HG02642 (cell line): ENCODE measurements around the gene ATL3.
"Not testable (repeated sequence)": the region's sequence is repeated elsewhere in the genome, so short reads cannot be mapped to it uniquely, and the experiment has no call there.

Experiments used
- ATAC-seq: cut with Tn5 transposase; IDR thresholded peaks from one replicate; pipeline ENCODE4 v1.9.1; 2021; ENCODE audit warnings: mild to moderate bottlenecking; ENCODE audit not compliant: unreplicated experiment, poor library complexity

Gene ATL3

DNA sequence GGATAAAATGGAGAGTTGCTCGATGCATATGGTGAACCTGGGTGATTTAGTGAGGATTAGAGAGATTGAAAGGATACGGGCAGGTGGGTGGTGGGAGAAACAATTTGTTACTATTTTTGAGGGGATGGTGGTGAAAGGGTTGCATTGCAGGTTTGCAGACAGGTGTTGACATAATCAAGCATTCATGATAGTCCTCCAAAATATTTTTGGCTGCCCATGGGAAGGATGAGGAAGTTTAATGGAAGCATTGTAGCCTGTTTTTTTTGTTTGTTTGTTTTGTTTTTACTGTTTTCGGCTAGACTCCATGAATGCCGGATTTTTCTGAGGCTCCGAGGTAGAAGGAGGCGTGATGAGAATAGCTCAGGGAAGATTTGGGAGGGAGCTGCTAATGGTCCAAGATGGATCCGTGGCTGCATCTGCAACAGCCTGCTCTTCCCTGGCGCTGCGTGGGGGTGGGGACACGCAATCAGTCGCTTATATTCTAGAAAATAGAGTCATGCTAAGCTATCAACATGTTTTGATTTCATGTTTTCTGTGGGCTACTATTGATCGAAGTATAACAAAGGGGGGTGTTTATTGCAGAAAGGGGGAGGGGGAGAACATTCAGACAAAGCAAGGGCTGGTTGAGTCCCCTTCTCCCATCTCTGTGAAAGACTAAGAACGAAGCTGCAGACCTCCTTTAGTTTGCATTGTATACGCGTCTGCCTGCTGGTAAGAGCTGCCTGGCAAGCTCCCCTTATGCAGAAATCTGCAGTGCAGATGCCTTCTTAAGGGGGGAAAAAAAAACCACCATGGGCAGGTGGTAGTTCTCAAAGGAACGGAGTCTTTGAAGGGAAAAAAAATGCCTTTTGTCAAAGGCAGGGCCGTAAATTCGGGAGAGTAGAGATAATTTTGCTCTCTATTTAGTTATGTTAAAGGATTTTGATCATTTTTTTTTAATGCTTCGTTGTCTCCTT is 11.2 kb upstream of the ATL3 start:
- ATAC-seq, result peak; percentile 3

DNA sequence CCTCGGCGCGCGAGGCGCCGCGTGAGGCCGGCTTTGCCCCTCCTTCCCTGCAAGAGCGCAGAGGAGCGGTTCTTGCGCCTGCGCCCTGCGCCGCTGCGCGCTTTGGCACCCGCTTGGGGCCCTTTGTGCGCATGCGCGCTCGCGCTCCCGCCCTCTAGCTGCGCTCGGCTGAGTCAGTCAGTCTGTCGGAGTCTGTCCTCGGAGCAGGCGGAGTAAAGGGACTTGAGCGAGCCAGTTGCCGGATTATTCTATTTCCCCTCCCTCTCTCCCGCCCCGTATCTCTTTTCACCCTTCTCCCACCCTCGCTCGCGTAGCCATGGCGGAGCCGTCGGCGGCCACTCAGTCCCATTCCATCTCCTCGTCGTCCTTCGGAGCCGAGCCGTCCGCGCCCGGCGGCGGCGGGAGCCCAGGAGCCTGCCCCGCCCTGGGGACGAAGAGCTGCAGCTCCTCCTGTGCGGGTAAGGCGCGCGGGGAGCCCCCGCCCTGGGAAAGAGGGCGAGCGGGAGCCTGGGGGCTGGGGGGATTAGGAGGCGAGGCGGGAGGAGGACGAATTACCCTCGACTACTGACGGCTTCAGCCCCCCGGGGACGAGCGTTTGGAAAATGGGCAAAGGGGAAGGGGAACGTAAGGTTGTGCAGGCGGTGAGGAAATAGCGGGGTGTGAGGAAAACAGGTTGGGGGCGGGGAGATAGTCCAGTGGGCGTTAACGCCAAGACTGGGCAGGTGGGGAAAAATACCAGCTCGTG is 10.3 kb upstream of the ATL3 start, which contains the start of gene RTN3:
TSS of gene RTN3 (plus strand) at position 180 of the 745 bp plus-strand sequence. CDS start at position 317, 137 bp downstream.
- ATAC-seq, result peak; percentile 89

DNA sequence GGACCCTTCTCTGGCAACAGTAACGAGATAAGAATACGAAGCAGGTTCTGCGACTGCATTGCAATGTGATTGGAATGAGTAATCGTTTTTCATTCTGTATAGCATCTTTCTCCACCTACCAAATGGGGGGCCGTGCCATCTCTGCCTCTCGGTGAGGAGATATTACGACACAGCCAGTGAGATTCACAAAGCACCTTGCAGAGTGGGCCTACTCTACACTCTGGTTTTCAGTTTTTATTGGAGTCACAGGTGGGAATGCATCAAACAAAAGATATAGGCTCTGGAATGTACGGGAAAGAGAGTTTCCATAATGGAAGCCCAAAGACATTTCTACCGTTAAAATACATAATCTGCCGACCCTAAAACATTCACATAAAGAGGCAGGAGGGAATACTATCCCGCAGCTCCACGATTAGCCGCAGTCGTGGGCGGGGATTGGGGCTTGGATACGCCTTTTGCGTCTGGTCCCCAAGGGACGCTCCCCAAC is 9.7 kb upstream of the ATL3 start:
- ATAC-seq, result peak; percentile 1

DNA sequence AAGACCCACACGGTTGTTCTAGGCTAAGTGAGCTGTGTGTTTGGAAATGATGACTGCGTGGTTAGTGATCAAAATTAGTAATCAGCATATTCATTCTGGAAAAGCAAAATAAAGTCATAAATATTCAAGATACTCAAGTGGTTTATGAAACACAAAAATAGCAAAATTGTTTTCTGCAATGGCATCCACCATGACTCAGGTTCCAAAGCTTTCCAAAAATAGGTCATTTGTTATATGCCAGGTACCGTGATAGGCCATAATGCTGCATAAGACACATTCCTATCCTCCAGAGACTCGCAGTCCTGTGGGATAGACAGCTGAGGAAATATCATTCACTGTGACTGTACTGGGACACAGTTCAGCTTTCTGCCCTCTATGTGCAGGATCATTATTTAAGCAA is 2.4 kb upstream of the ATL3 start:
- ATAC-seq, result no peak

DNA sequence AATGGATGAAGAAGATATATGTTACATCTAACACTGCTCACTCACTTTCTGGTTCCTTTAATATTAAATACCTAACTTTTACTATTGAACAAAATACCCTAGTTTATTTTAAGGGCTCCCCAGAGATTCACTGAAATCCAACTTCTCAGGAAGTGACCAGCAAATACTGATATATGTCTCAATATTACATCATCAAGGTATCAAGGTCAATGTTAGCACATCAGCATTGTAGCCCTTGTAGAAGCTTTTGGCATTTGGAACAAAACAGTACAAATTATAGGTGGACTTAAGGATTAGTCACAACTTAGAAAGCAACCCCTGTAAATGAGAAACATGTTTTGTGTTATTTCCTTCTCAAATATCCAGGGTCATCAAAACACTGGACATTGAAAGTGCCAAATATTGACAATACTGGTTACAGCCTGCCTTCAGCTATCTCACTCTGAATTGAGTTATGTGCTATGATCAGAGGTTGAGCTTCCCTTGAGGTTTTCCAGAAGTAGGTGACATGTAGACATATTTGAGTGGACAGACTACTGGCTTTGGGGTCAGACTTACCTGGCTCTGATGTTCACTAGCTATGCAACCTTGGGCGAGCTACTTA is 1.9 kb upstream of the ATL3 start:
- no peak for ATAC-seq

DNA sequence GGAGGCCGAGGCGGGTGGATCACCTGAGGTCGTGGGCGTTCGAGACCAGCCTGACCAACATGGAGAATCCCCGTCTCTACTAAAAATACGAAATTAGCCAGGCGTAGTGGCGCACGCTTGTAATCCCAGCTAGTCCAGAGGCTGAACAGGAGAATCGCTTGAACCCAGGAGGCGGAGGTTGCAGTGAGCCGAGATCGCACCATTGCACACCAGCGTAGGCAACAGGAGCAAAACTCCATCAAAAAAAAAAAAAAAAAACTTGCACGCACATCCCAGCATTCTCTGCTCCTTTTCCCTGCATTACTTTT is 934 bp upstream of the ATL3 start:
- no peak for ATAC-seq

DNA sequence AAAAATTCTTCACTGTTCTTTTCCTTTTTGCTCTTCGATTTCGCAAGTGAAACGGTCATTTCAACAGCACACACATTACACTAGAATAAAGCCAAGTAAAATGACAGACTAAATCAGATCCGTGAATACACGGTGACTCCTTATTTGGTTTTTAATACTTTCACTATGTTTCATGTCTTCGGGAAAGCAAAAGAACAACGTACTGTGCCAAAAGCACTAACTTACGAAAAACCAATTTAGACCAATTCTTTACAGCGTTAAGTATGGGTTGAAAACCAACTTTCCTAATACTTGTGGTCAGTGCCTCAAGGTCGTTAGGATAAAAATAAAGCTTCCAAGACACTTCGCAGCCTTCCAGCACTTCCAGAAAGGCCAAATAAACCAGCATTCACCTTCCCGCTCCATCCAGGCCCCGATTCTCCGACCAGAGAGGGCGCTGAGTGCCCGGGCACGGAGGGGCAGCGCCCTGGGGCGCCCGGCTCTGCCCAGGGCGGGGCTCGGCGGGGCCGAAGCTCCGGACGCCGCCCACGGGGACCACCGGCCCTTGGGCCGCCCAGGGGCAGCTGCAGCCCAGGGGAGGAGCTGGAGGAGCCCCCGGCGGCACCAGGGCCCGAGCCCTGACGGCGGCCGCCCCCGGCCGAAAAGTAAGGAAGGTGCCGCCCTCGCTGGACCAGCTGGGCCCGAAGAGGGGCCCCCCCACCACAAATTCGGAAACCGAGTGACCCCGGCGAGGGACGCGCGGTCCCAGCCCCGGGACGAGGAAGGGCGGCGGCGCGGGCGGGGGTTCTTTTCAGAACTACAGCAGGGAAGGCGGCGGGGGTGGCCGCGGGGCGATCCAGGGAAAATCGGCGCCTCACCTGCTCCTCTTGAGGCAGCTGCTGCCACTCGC is 499 bp downstream of the ATL3 start:
- ATAC-seq, result peak; percentile 41

DNA sequence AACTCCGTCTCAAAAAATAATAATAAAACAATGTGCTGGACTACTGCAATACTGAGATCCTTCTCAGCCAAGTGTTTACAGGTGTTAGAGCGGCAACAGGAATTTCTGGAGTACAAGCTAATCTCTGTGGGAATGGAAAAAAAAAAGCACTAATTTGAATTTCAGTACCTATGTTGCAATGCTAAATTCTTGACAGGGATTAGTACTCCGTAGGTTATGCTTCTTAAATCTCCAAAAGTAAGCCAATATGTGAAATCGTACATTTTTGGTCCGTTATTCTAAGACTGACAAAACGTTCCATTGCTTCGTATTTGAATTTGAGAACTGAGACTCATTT is 1.1 kb downstream of the ATL3 start:
- ATAC-seq, result no peak

DNA sequence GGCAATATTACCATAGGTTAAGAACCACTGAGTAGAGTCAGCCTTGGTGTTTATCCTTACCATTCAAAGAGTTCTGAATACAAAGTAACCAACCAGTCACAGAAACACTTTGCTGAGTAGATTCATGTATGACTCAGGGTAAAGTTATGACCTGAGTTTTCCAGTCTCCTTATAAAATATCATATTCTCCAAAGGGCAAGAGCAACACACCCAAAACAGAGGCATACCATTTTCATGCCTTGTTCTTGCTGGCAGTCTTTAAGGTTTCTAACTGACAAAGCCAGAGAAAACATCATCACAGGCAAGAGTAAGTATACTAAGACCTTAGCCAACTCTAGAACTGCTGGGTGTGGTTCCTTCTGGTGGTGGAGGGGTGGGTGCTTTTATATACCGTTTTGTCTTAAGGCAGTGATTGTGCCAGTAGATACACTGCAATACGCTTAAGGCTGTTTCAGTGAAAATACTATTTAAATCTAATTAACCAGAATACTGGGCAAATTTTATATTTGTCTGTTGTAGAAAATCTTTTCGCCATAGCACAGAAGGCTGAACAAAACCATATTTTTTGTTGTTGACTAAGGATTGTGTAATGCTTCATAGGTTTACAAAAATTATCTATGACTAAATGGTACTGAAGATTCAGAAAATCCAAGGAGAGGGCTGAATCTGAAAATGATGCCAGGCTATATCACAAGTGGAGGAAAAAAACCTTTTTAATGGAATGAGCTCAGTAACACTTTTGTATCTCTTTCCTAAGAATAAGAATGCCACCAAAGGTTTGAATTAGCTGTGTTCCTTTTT is 3.0 kb downstream of the ATL3 start:
- no peak for ATAC-seq

DNA sequence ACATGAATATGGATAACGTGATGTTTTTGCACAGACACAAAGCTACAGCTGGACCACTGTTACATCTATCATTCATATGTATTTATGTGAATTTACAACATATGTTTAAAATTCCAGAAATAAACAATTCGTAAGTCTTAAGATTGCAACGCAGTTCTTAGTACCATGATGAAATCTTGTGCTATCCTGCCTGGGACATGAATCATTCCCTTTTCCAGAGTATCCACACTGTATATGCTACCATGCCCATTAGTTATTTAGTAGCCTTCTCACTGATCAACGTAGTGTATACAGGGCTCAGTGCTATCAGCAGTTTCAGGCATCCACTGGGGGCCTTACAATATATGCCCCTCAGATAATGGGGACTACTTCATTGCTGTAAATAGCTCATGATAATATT is 4.3 kb downstream of the ATL3 start:
- ATAC-seq, result no peak

DNA sequence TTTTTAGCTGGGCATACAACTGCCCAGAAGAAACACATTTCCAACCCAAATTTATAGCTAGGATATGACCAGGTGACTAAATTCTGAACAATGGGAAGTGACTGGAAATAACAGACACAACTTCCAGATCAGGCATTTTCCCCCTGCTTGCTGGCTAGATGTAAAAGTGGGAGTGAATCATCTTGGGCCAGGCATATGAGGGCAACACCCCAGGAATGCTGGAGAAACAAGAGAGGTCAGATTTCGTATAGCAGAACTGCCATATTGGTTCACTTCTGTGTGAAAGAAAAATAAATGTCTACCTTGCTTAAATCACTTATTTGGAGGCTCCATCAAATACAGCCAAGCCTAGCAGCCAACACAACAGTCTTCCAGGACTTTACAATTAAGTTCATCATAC is 7.4 kb downstream of the ATL3 start:
- no peak for ATAC-seq

DNA sequence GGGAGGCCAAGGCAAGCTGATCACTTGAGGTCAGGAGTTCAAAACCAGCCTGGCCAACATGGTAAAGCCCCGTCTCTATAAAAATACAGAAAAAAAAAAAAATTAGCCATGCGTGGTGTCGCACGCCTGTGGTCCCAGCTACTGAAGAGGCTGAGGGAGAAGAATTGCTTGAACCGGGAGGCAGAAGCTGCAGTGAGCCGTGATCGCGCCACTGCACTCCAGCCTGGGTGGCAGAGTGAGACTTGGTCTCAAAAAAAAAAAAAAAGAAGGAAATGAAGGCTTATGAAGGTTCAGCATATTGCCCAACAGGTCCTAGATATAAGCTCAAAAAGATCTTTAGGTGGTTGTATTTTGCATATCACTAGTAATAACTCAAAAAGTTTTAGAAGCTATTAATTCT is 10.2 kb downstream of the ATL3 start:
- no peak for ATAC-seq

DNA sequence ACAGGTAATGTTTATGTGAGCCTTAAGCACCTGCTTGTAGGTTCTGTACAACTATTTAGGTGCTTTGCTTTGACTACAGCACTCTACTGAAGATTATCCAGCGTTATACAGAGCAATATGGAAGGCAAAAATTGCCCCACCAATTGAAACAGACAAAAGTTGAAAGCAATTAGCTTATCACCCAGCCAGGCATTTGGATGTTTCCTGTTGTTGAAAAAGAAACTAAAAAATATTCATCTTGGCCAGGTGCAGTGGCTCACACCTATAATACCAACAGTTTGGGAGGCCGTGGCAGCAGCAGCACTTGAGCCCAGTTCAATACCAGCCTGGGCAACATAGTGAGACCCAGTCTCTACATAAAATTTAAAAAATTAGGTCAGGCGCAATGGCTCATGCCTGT is 18.5 kb downstream of the ATL3 start:
- no peak for ATAC-seq

DNA sequence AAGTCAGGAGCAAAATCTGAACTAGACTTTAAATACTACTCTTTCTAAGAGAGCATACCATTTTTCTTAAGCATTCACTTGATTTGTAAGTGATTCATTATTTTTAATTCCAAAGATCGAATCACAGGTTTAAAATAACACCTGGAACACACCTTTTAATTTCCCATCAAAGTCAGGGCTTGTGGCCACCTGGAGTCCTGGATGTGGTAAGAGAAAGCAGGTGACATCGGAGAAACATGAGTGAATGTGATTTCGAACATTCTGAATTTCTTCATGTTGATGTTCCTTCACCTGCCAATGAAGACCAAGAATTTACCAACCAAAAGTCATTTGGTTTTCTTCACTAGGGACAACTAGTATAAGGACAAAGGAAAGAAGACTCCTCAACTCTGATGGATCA is 28.0 kb downstream of the ATL3 start:
- no peak for ATAC-seq

DNA sequence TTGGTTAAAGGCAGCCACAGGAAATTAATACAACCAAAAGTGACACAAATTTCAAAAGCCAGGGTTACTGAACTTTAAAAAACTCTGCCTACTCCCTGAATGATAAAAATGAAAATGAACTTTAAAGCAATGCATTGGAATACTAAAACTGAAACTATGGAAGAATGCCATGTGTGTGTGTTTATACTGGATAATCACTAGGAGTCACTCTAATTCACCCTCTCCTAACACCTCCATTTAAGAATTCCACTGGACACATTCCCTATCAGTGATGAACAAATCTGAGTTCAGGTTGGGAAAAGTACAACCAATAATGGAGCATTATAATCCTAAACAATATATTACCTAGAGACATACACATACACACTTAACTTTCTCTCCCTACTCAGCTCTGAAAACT is 29.4 kb downstream of the ATL3 start:
- no peak for ATAC-seq

DNA sequence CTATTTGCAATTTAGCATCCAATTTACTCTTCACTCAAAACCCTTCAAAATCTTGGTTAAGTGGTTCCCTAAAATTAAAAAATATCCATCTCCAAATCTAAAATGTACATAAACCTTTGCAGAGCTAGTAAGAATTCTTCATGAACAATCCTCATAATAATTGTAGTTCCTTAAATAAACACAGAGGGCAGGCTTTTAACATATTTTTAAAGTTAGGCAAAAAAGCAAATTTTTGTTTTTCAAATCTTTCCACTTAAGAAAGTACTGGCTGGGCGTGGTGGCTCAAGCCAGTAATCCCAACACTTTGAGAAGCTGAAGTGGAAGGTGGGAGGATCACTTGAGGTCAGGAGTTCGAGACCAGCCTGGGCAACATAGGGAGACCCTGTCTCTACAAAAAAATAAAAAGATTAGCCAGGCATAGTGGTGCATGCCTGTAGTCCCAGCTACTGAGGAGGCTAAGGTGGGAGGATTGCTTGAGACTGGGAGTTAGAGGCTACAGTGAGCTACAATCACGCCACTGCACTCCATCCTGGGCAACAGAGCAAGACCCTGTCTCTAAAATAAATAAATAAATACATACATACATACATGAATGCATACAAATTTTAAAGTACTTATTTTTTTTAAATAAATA is 31.9 kb downstream of the ATL3 start:
- ATAC-seq, result no peak

DNA sequence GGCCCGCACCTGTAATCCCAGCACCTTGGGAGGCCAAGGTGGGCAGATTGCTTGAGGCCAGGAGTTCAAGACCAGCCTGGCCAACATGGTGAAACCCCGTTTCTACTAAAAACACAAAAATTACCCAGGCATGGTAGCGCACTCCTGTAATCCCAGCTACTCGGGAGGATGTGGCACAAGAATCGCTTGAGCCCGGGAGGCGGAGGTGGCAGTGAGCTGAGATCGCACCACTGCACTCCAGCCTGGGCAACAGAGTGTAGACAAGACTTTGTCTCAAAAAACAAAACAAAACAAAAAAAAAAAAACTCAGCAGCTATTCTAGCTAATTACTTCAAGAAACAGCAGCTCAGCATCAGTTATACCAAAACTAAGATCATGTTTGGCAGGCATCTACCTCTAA is 32.7 kb downstream of the ATL3 start:
- not testable (repeated sequence) for ATAC-seq

DNA sequence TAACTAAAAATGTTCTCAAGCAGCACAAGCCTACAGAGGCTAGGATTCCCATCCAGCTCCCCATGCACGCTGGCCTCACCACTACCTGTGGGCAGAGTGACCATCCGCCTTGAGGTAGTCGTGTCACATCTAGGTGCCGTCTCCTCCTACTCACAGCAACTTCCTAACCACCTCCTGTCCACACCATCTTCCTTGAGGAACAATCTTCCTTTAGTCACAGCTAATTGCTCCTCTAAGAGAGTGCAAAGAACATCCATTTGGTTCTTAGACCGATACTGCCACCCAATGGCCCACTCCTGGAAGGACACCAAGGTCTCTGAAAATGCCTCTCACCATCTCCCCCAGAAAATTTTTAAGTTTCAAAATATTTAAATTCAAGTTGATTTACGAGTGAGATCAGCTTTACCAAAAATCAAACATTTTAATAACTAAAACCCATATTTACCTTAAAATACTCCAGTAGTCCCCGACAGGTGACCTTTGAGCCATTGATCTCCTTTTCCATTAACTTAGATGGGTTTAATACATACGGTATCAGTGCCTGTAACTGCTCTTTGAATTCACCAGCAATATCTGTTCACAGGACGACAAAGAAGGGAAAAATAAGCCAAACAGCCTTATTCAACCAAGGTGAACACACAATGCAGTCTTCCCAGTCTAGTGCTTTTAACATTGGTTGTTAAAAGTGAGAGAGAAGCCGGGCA is 35.3 kb downstream of the ATL3 start:
- no peak for ATAC-seq
